COLO668 (cell line): ENCODE data around the gene PABPN1L.

Source experiments
- DNase-seq: peaks from one replicate; lab custom pipeline; 2025; ENCODE audit not compliant: unreplicated experiment; lab: John Stamatoyannopoulos, UW

Gene PABPN1L

GRCh38 chr16:88866151-88866920, at the start of gene PABPN1L:
PABPN1L (minus strand) TSS chr16:88866660; CDS start chr16:88866606, 54 bp downstream.
- peak; percentile 54 for DNase-seq

GRCh38 chr16:88915639-88916327, 49.3 kb upstream of the PABPN1L start:
- no peak for DNase-seq

- no peak for DNase-seq
Observed at GRCh38 chr16:88914750-88915368, 48.4 kb upstream of the PABPN1L start.

- DNase-seq: no peak
Observed at GRCh38 chr16:88913870-88914269, 47.4 kb upstream of the PABPN1L start.

- DNase-seq: no peak
Observed at GRCh38 chr16:88913001-88913612, 46.6 kb upstream of the PABPN1L start.

GRCh38 chr16:88912556-88912955, 46.1 kb upstream of the PABPN1L start:
- no peak for DNase-seq

GRCh38 chr16:88911946-88912310, 45.5 kb upstream of the PABPN1L start:
- no peak for DNase-seq

GRCh38 chr16:88911136-88911945, 44.9 kb upstream of the PABPN1L start:
- DNase-seq: no peak

- no peak for DNase-seq
Observed at GRCh38 chr16:88910284-88911135, 44.0 kb upstream of the PABPN1L start.

- DNase-seq: no peak
Observed at GRCh38 chr16:88909431-88910210, 43.2 kb upstream of the PABPN1L start.

GRCh38 chr16:88908307-88908706, 41.8 kb upstream of the PABPN1L start:
- no peak for DNase-seq

- no peak for DNase-seq
Observed at GRCh38 chr16:88907768-88908167, 41.3 kb upstream of the PABPN1L start.

GRCh38 chr16:88906535-88907105, 40.2 kb upstream of the PABPN1L start:
- no peak for DNase-seq

- no peak for DNase-seq
Observed at GRCh38 chr16:88906020-88906419, 39.6 kb upstream of the PABPN1L start.

- DNase-seq: peak; percentile 51
Observed at GRCh38 chr16:88905563-88905962, 39.1 kb upstream of the PABPN1L start.

GRCh38 chr16:88904676-88905365, 38.4 kb upstream of the PABPN1L start:
- DNase-seq: no peak

GRCh38 chr16:88903267-88903666, 36.8 kb upstream of the PABPN1L start:
- no peak for DNase-seq

- no peak for DNase-seq
Observed at GRCh38 chr16:88902744-88903143, 36.3 kb upstream of the PABPN1L start.
